ENCODE data around the gene FARP2. TPM values are rescaled to one million over a fixed set of nuclear protein-coding genes. Genes with fewer than 3 reads are reported as not detected.

The FARP2 gene
- total and polyA plus RNA-seq, 4 donors = 5.8 to 30.9 (median 14.3) TPM

DNA sequence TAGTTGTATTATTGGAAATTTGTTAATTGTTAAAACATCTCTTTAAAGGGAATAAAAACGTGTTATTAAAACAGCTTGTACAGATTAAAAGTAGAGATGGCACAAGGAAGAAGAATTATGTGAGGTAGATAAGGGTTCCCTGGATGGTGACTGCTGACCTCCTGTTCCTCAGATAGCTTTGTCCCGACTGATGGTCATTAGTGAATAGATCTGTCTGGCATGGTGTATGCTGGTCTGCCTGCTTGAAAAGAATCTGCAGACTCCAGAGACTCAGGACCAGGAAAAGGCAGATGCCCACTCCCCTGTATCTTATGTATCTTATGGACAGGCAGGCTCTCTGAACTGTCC is 5.6 kb upstream of the FARP2 start:
- peaks cover 14 to 52% (median 26%) of the 10 kb centered on the region in 4 donors for H3K36me3 ChIP-seq (ENCODE audit: control insufficient read depth in 4 of 4, insufficient read depth in 3 of 4, low read depth in 1 of 4, low read length in 3 of 4)
- H3K4me3 ChIP-seq (ENCODE audit: low read depth in 1 of 3, low read length in 3 of 3) = no peak overlapping the region
- 41% methylated on average over 2 of the region's 2 CpGs for WGBS

GRCh38 chr2:241350878-241351639 is 5.0 kb upstream of the FARP2 start:
- H3K27me3 ChIP-seq (ENCODE audit: control insufficient read depth in 4 of 4, insufficient read depth in 4 of 4, low read length in 3 of 4) = no peaks in the 10 kb centered on the region
- 41% methylated on average over 9 of the region's 9 CpGs for WGBS
- no peak for DNase-seq (ENCODE audit: low spot score)
- TF ChIP-seq FOXA2 (IDR thresholded peaks at IDR 0.05) (peak; percentile 2), RAD21 (IDR thresholded peaks at IDR 0.05) (peak in 1 of 2 donors; percentile 21), MAX (IDR thresholded peaks at IDR 0.05) (no peak), FOXA1 (IDR thresholded peaks at IDR 0.05) (no peak), EGR1 (IDR thresholded peaks at IDR 0.05; ENCODE audit: low read depth in 2 of 2) (no peak), HNF4A (conservative IDR thresholded peaks at IDR 0.05) (peak; percentile 66 to 70), JUND (IDR thresholded peaks at IDR 0.05) (peak in 1 of 2 donors; percentile 34), RXRA (IDR thresholded peaks at IDR 0.05) (peak; percentile 24 to 54), SP1 (IDR thresholded peaks at IDR 0.05) (peak; percentile 30)
- no peak overlapping the region for H3K4me3 ChIP-seq (ENCODE audit: low read depth in 1 of 3, low read length in 3 of 3)
- H3K9me3 ChIP-seq (ENCODE audit: control insufficient read depth in 4 of 4, low read length in 3 of 4) = no peaks in the 10 kb centered on the region
- peak overlapping the region in 1 of 2 donors; percentile 77 for H3K27ac ChIP-seq (ENCODE audit: low read depth in 1 of 2, low read length in 2 of 2)
- H3K36me3 ChIP-seq (ENCODE audit: control insufficient read depth in 4 of 4, insufficient read depth in 3 of 4, low read depth in 1 of 4, low read length in 3 of 4) = peaks cover 13 to 46% (median 21%) of the 10 kb centered on the region in 4 donors
- H3K4me1 ChIP-seq (ENCODE audit: control insufficient read depth in 4 of 4, insufficient read depth in 4 of 4, low read length in 3 of 4) = peaks cover 2 to 40% (median 29%) of the 10 kb centered on the region in 4 donors
- H3K9ac ChIP-seq (ENCODE audit: low read depth in 1 of 2, low read length in 2 of 2) = no peak overlapping the region

More for the DNA sequence above, 5.6 kb upstream of the FARP2 start:
- Histone ChIP-seq H3K27ac (ENCODE audit: low read depth in 1 of 2, low read length in 2 of 2) (no peak overlapping the region), H3K9ac (ENCODE audit: low read depth in 1 of 2, low read length in 2 of 2) (no peak overlapping the region), H3K9me3 (ENCODE audit: control insufficient read depth in 4 of 4, low read length in 3 of 4) (no peaks in the 10 kb centered on the region), H3K27me3 (ENCODE audit: control insufficient read depth in 4 of 4, insufficient read depth in 4 of 4, low read length in 3 of 4) (no peaks in the 10 kb centered on the region), H3K4me1 (ENCODE audit: control insufficient read depth in 4 of 4, insufficient read depth in 4 of 4, low read length in 3 of 4) (peaks cover 2 to 40% (median 29%) of the 10 kb centered on the region in 4 donors)
- TF ChIP-seq YY1 (IDR thresholded peaks at IDR 0.05) = no peak
- TF ChIP-seq REST (IDR thresholded peaks at IDR 0.05) = no peak
- TF ChIP-seq FOXA1 (IDR thresholded peaks at IDR 0.05) = no peak
- TF ChIP-seq, protein P1, sequence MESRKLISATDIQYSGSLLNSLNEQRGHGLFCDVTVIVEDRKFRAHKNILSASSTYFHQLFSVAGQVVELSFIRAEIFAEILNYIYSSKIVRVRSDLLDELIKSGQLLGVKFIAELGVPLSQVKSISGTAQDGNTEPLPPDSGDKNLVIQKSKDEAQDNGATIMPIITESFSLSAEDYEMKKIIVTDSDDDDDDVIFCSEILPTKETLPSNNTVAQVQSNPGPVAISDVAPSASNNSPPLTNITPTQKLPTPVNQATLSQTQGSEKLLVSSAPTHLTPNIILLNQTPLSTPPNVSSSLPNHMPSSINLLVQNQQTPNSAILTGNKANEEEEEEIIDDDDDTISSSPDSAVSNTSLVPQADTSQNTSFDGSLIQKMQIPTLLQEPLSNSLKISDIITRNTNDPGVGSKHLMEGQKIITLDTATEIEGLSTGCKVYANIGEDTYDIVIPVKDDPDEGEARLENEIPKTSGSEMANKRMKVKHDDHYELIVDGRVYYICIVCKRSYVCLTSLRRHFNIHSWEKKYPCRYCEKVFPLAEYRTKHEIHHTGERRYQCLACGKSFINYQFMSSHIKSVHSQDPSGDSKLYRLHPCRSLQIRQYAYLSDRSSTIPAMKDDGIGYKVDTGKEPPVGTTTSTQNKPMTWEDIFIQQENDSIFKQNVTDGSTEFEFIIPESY (IDR thresholded peaks at IDR 0.05) = no peak
- TF ChIP-seq TAF1 (conservative IDR thresholded peaks at IDR 0.05) = no peak
- DNase-seq (ENCODE audit: low spot score) = no peak

Measured in liver (tissue), 9 donors.